H9 (cell line): ENCODE results near the gene XRCC3. TPM values are rescaled to one million over a fixed set of nuclear protein-coding genes. Genes with fewer than 3 reads are reported as not detected.

Experiments
- DNase-seq: peaks from one replicate; pipeline ENCODE4 v3.0.0-alpha.2; 2017
- H2AFZ ChIP-seq: one replicate; pipeline ENCODE4 v1.6.1; 2013; ENCODE audit warnings: mild to moderate bottlenecking, low read length, control low read depth, moderate library complexity
- H2AK5ac ChIP-seq: 2 replicates; pipeline ENCODE4 v1.6.1; 2013; ENCODE audit warnings: low read length, control low read depth, mixed read lengths; ENCODE audit not compliant: insufficient read length
- H2BK120ac ChIP-seq: one replicate; pipeline ENCODE4 v1.6.1; 2013; ENCODE audit warnings: low read depth, mild to moderate bottlenecking, low read length, control low read depth, inconsistent platforms; ENCODE audit not compliant: poor library complexity, severe bottlenecking
- H2BK12ac ChIP-seq: 2 replicates; pipeline ENCODE4 v1.6.1; 2013; ENCODE audit warnings: low read length, control low read depth, mixed read lengths, low read depth; ENCODE audit not compliant: insufficient read length
- H2BK15ac ChIP-seq: 2 replicates; pipeline ENCODE4 v1.6.1; 2013; ENCODE audit warnings: low read depth, low read length, control low read depth
- H2BK20ac ChIP-seq: one replicate; pipeline ENCODE4 v1.6.1; 2013; ENCODE audit warnings: low read depth, mild to moderate bottlenecking, low read length, control low read depth, inconsistent platforms; ENCODE audit not compliant: poor library complexity, severe bottlenecking
- H2BK5ac ChIP-seq: 2 replicates; pipeline ENCODE4 v1.6.1; 2013; ENCODE audit warnings: low read length, control low read depth, mixed read lengths; ENCODE audit not compliant: insufficient read length
- H3K14ac ChIP-seq: 2 replicates; pipeline ENCODE4 v1.6.1; 2013; ENCODE audit warnings: low read length, control low read depth; ENCODE audit not compliant: insufficient read depth
- H3K18ac ChIP-seq: 2 replicates; pipeline ENCODE4 v1.6.1; 2013; ENCODE audit warnings: low read depth, mild to moderate bottlenecking, mixed read lengths, low read length, control low read depth; ENCODE audit not compliant: insufficient read length
- H3K23ac ChIP-seq: 2 replicates; pipeline ENCODE4 v1.6.1; 2013; ENCODE audit warnings: low read length, control low read depth, mixed read lengths, low read depth; ENCODE audit not compliant: insufficient read length
- H3K23me2 ChIP-seq: 2 replicates; pipeline ENCODE4 v1.6.1; 2013; ENCODE audit warnings: low read depth, mild to moderate bottlenecking, mixed read lengths, low read length, control low read depth; ENCODE audit not compliant: insufficient read length, poor library complexity, severe bottlenecking
- H3K27ac ChIP-seq: 2 replicates; pipeline ENCODE4 v1.5.1; 2013; ENCODE audit warnings: low read length, control low read depth, mixed read lengths, low read depth; ENCODE audit not compliant: insufficient read length
- H3K27me3 ChIP-seq: 2 replicates; pipeline ENCODE4 v1.6.1; 2013; ENCODE audit warnings: low read length, control low read depth, inconsistent platforms; ENCODE audit not compliant: insufficient read depth
- H3K4ac ChIP-seq: 2 replicates; pipeline ENCODE4 v1.6.1; 2013; ENCODE audit warnings: low read depth, mild to moderate bottlenecking, control low read depth, inconsistent platforms, low read length, moderate library complexity
- H3K4me1 ChIP-seq: 2 replicates; pipeline ENCODE4 v1.6.1; 2013; ENCODE audit warnings: low read length, control low read depth, inconsistent platforms; ENCODE audit not compliant: insufficient read depth
- H3K4me2 ChIP-seq: 2 replicates; pipeline ENCODE4 v1.6.1; 2013; ENCODE audit warnings: low read length, control low read depth, mixed read lengths; ENCODE audit not compliant: insufficient read length, insufficient read depth
- H3K56ac ChIP-seq: 2 replicates; pipeline ENCODE4 v1.6.1; 2013; ENCODE audit warnings: low read depth, mild to moderate bottlenecking, mixed read lengths, low read length, control low read depth; ENCODE audit not compliant: insufficient read length
- H3K79me1 ChIP-seq: 2 replicates; pipeline ENCODE4 v1.6.1; 2013; ENCODE audit warnings: low read depth, mild to moderate bottlenecking, moderate library complexity, low read length, control low read depth, inconsistent platforms; ENCODE audit not compliant: insufficient read depth, poor library complexity, severe bottlenecking
- H3K79me2 ChIP-seq: 2 replicates; pipeline ENCODE4 v1.6.1; 2013; ENCODE audit warnings: low read length, control low read depth, inconsistent platforms; ENCODE audit not compliant: insufficient read depth
- H3K9ac ChIP-seq: 2 replicates; pipeline ENCODE4 v1.6.1; 2013; ENCODE audit warnings: low read length, control low read depth, mixed read lengths; ENCODE audit not compliant: insufficient read length; ENCODE audit errors: extremely low read depth
- H3K9me3 ChIP-seq: one replicate; pipeline ENCODE4 v1.6.1; 2013; ENCODE audit warnings: low read depth, low read length, inconsistent platforms; ENCODE audit not compliant: control insufficient read depth
- H3T11ph ChIP-seq: one replicate; pipeline ENCODE4 v1.6.1; 2013; ENCODE audit warnings: mild to moderate bottlenecking, low read length, control low read depth, inconsistent platforms
- H4K20me1 ChIP-seq: one replicate; pipeline ENCODE4 v1.6.1; 2013; ENCODE audit not compliant: control insufficient read depth, insufficient read length, insufficient read depth
- H4K5ac ChIP-seq: 2 replicates; pipeline ENCODE4 v1.6.1; 2013; ENCODE audit warnings: low read depth, mild to moderate bottlenecking, mixed read lengths, low read length, control low read depth; ENCODE audit not compliant: insufficient read length
- H4K8ac ChIP-seq: replicated peaks from 2 replicates; pipeline ENCODE4 v1.6.1; 2013; ENCODE audit warnings: low read length, control low read depth, mixed read lengths, low read depth; ENCODE audit not compliant: insufficient read length
- H4K91ac ChIP-seq: 2 replicates; pipeline ENCODE4 v1.6.1; 2013; ENCODE audit warnings: low read depth, mild to moderate bottlenecking, moderate library complexity, mixed read lengths, low read length, control low read depth; ENCODE audit not compliant: insufficient read length
- H3K27ac Mint-ChIP-seq, 3 experiments: 2 replicates in 2 of 3; 3 replicates in 1 of 3; pipeline ENCODE4 v1.8.0; 2020 to 2021; ENCODE audit warnings: mixed read lengths in 3 of 3, mild to moderate bottlenecking in 1 of 3, moderate library complexity in 1 of 3
- H3K27me3 Mint-ChIP-seq: 2 replicates; pipeline ENCODE4 v1.8.0; 2021; ENCODE audit warnings: low read depth, mild to moderate bottlenecking, moderate library complexity, mixed read lengths
- H3K36me3 Mint-ChIP-seq, 3 experiments: 2 replicates in 2 of 3; 3 replicates in 1 of 3; pipeline ENCODE4 v1.8.0; 2020 to 2021; ENCODE audit warnings: low read depth in 3 of 3, mixed read lengths in 3 of 3; ENCODE audit not compliant: insufficient read depth in 1 of 3
- H3K4me1 Mint-ChIP-seq, 2 experiments: 2 replicates each; pipeline ENCODE4 v1.8.0; 2020; ENCODE audit warnings: mixed read lengths in 2 of 2
- H3K4me3 Mint-ChIP-seq, 2 experiments: 2 replicates in 1 of 2; 3 replicates in 1 of 2; pipeline ENCODE4 v1.8.0; 2020 to 2021; ENCODE audit warnings: mild to moderate bottlenecking in 2 of 2, mixed read lengths in 2 of 2, moderate library complexity in 1 of 2
- H3K9me3 Mint-ChIP-seq, 2 experiments: 2 replicates in 1 of 2; 3 replicates in 1 of 2; pipeline ENCODE4 v1.8.0; 2020; ENCODE audit warnings: mild to moderate bottlenecking in 2 of 2, mixed read lengths in 2 of 2, moderate library complexity in 1 of 2
- CTCF ChIP-seq: fragments of 200-600 bp; sonication (generic); conservative IDR thresholded peaks from 3 replicates; pipeline ENCODE4 v1.8.0; 2021; ENCODE audit warnings: antibody characterized with exemption, mild to moderate bottlenecking
- WGBS: extraction: QIAGEN DNeasy Blood & Tissue Kit; methylation state at CpG from one replicate; pipeline ENCODE4 v1.1.7; 2013; ENCODE audit warnings: missing lambda C conversion rate, low lambda C conversion rate, mixed read lengths; ENCODE audit not compliant: insufficient read length; ENCODE audit errors: extremely low coverage; 5-methylcytosine and 5-hydroxymethylcytosine counted together
- total RNA-seq: library from RNA; stranded (reverse); gene quantifications from 2 replicates; pipeline ENCODE4 v1.2.1, GENCODE V29; 2021

XRCC3 gene
- total RNA-seq, 1 experiment from 2014 or later, result 45.3 TPM

GRCh38 chr14:103657471-103657870, 57.8 kb downstream of the XRCC3 start:
- no peaks in the 10 kb centered on the region for H3K79me1 ChIP-seq
- H4K5ac ChIP-seq, result no peak overlapping the region
- peaks cover 36 to 73% (median 70%) of the 10 kb centered on the region in 3 experiments for H3K36me3 Mint-ChIP-seq
- H3K56ac ChIP-seq, result no peak overlapping the region
- H4K91ac ChIP-seq, result no peak overlapping the region
- peak overlapping the region in 1 of 3 experiments; percentile 53; a peak in 1 of 7 replicates for H3K27ac Mint-ChIP-seq
- no peak overlapping the region for H3K18ac ChIP-seq
- no peaks in the 10 kb centered on the region for H3K79me2 ChIP-seq
- H2BK5ac ChIP-seq, result no peak overlapping the region
- H2BK20ac ChIP-seq, result no peak overlapping the region
- TF ChIP-seq CTCF, result no peak
- no peak overlapping the region for H2BK15ac ChIP-seq
- no peaks in the 10 kb centered on the region for H3K9me3 ChIP-seq
- no peaks in the 10 kb centered on the region for H3K27me3 ChIP-seq
- H3K4me1 Mint-ChIP-seq, result no peaks in the 10 kb centered on the region
- H2AFZ ChIP-seq, result no peak overlapping the region
- H3K27me3 Mint-ChIP-seq, result no peaks in the 10 kb centered on the region
- no peaks in the 10 kb centered on the region for H3K4me1 ChIP-seq
- H3K27ac ChIP-seq, result no peak overlapping the region
- no peaks in the 10 kb centered on the region for H3K23me2 ChIP-seq
- H4K20me1 ChIP-seq, result no peaks in the 10 kb centered on the region
- H3K4me3 Mint-ChIP-seq, result no peak overlapping the region
- no peak overlapping the region for H3K4ac ChIP-seq
- DNase-seq, result no peak
- H2BK120ac ChIP-seq, result no peak overlapping the region
- no peaks in the 10 kb centered on the region for H3K9me3 Mint-ChIP-seq
- WGBS, result no CpG with 5 or more reads among the region's 13 CpGs
- no peak overlapping the region for H3K14ac ChIP-seq
- no peak overlapping the region for H3K4me2 ChIP-seq
- no peak overlapping the region for H2AK5ac ChIP-seq
- no peak overlapping the region for H3K9ac ChIP-seq
- H3K23ac ChIP-seq, result no peak overlapping the region
- H3T11ph ChIP-seq, result no peak overlapping the region
- H4K8ac ChIP-seq, result no peak overlapping the region
- H2BK12ac ChIP-seq, result no peak overlapping the region
